ENCODE measurements around the gene C2CD2. TPM values are rescaled to one million over a fixed set of nuclear protein-coding genes. Genes with fewer than 3 reads are reported as not detected.

Gene C2CD2
- total and polyA plus RNA-seq, 3 experiments from 2014 or later, result 2.3 to 5.0 (median 4.3) TPM

GRCh38 chr21:41966041-41966833, 12.4 kb upstream of the C2CD2 start:
- POLR2A ChIA-PET, result no interaction called here
- no peaks in the 10 kb centered on the region for H3K36me3 Mint-ChIP-seq

GRCh38 chr21:41965461-41966013, 11.7 kb upstream of the C2CD2 start:
- no peaks in the 10 kb centered on the region for H3K4me1 ChIP-seq (ENCODE audit: insufficient read depth, low read length)
- no peaks in the 10 kb centered on the region for H3K36me3 ChIP-seq (ENCODE audit: insufficient read depth, low read length)
- H3K4me3 ChIP-seq (ENCODE audit: low read length), result no peak overlapping the region
- peaks cover 5% of the 10 kb centered on the region for H3K27me3 ChIP-seq (ENCODE audit: insufficient read depth, low read length, poor library complexity, severe bottlenecking)
- no peaks in the 10 kb centered on the region for H3K36me3 Mint-ChIP-seq
- POLR2A ChIA-PET, result no interaction called here
- H3K9me3 Mint-ChIP-seq, result no peaks in the 10 kb centered on the region
- no peak overlapping the region for H3K4me3 Mint-ChIP-seq
- CTCF ChIA-PET, result no interaction called here
- no peak for DNase-seq
- H3K27ac Mint-ChIP-seq, result no peak overlapping the region
- no peak overlapping the region for H3K27ac ChIP-seq (ENCODE audit: low read depth, low read length)
- no peaks in the 10 kb centered on the region for H3K9me3 ChIP-seq (ENCODE audit: low read length)
- peaks cover 0 to 3% (median 0%) of the 10 kb centered on the region in 3 donors for H3K4me1 Mint-ChIP-seq
- H3K27me3 Mint-ChIP-seq, result peaks cover 6 to 28% of the 10 kb centered on the region in 2 donors

More at GRCh38 chr21:41966041-41966833, 12.4 kb upstream of the C2CD2 start:
- Histone ChIP-seq H3K27ac (ENCODE audit: low read depth, low read length) (no peak overlapping the region), H3K4me1 (ENCODE audit: insufficient read depth, low read length) (no peaks in the 10 kb centered on the region), H3K9me3 (ENCODE audit: low read length) (no peaks in the 10 kb centered on the region), H3K27me3 (ENCODE audit: insufficient read depth, low read length, poor library complexity, severe bottlenecking) (peaks cover 5% of the 10 kb centered on the region), H3K36me3 (ENCODE audit: insufficient read depth, low read length) (no peaks in the 10 kb centered on the region), H3K4me3 (ENCODE audit: low read length) (no peak overlapping the region)
- CTCF ChIA-PET, result no interaction called here
- Mint-ChIP-seq H3K27me3 (peaks cover 6 to 25% of the 10 kb centered on the region in 2 donors), H3K4me3 (no peak overlapping the region), H3K4me1 (peaks cover 0 to 3% (median 0%) of the 10 kb centered on the region in 3 donors), H3K27ac (peak overlapping the region in 1 of 8 donors; percentile 48), H3K9me3 (no peaks in the 10 kb centered on the region)
- DNase-seq, result no peak

GRCh38 chr21:41965045-41965444, 11.2 kb upstream of the C2CD2 start:
- H3K9me3 ChIP-seq (ENCODE audit: low read length), result no peaks in the 10 kb centered on the region
- no peak overlapping the region for H3K4me3 ChIP-seq (ENCODE audit: low read length)
- CTCF ChIA-PET, result no interaction called here
- peaks cover 5% of the 10 kb centered on the region for H3K27me3 ChIP-seq (ENCODE audit: insufficient read depth, low read length, poor library complexity, severe bottlenecking)
- H3K4me3 Mint-ChIP-seq, result no peak overlapping the region
- peaks cover 8 to 32% of the 10 kb centered on the region in 2 donors for H3K27me3 Mint-ChIP-seq
- H3K27ac Mint-ChIP-seq, result peak overlapping the region in 1 of 8 donors; percentile 69
- H3K27ac ChIP-seq (ENCODE audit: low read depth, low read length), result no peak overlapping the region
- peaks cover 0 to 3% (median 0%) of the 10 kb centered on the region in 3 donors for H3K4me1 Mint-ChIP-seq
- H3K4me1 ChIP-seq (ENCODE audit: insufficient read depth, low read length), result no peaks in the 10 kb centered on the region
- POLR2A ChIA-PET, result no interaction called here
- DNase-seq, result no peak
- no peaks in the 10 kb centered on the region for H3K36me3 ChIP-seq (ENCODE audit: insufficient read depth, low read length)
- H3K36me3 Mint-ChIP-seq, result no peaks in the 10 kb centered on the region
- H3K9me3 Mint-ChIP-seq, result no peaks in the 10 kb centered on the region

GRCh38 chr21:41964171-41964570, 10.4 kb upstream of the C2CD2 start:
- no peaks in the 10 kb centered on the region for H3K4me1 ChIP-seq (ENCODE audit: insufficient read depth, low read length)
- H3K27ac Mint-ChIP-seq, result no peak overlapping the region
- peaks cover 0 to 3% (median 0%) of the 10 kb centered on the region in 3 donors for H3K4me1 Mint-ChIP-seq
- DNase-seq, result no peak
- no peak overlapping the region for H3K4me3 Mint-ChIP-seq
- peaks cover 5% of the 10 kb centered on the region for H3K27me3 ChIP-seq (ENCODE audit: insufficient read depth, low read length, poor library complexity, severe bottlenecking)
- no peaks in the 10 kb centered on the region for H3K9me3 ChIP-seq (ENCODE audit: low read length)
- no peak overlapping the region for H3K4me3 ChIP-seq (ENCODE audit: low read length)
- peaks cover 8 to 32% of the 10 kb centered on the region in 2 donors for H3K27me3 Mint-ChIP-seq
- POLR2A ChIA-PET, result no interaction called here
- no peaks in the 10 kb centered on the region for H3K9me3 Mint-ChIP-seq
- no peaks in the 10 kb centered on the region for H3K36me3 Mint-ChIP-seq
- CTCF ChIA-PET, result no interaction called here
- H3K36me3 ChIP-seq (ENCODE audit: insufficient read depth, low read length), result no peaks in the 10 kb centered on the region
- H3K27ac ChIP-seq (ENCODE audit: low read depth, low read length), result no peak overlapping the region

- Mint-ChIP-seq H3K9me3 (no peaks in the 10 kb centered on the region), H3K36me3 (no peaks in the 10 kb centered on the region), H3K27ac (no peak overlapping the region), H3K27me3 (peaks cover 8 to 32% of the 10 kb centered on the region in 2 donors), H3K4me1 (peaks cover 0 to 3% (median 0%) of the 10 kb centered on the region in 3 donors), H3K4me3 (no peak overlapping the region)
- ChIA-PET CTCF (no interaction called here), POLR2A (no interaction called here)
- DNase-seq, result no peak
- H3K27me3 ChIP-seq (ENCODE audit: insufficient read depth, low read length, poor library complexity, severe bottlenecking), result peaks cover 5% of the 10 kb centered on the region
- H3K4me3 ChIP-seq (ENCODE audit: low read length), result no peak overlapping the region
- no peaks in the 10 kb centered on the region for H3K9me3 ChIP-seq (ENCODE audit: low read length)
- no peaks in the 10 kb centered on the region for H3K4me1 ChIP-seq (ENCODE audit: insufficient read depth, low read length)
- H3K36me3 ChIP-seq (ENCODE audit: insufficient read depth, low read length), result no peaks in the 10 kb centered on the region
- H3K27ac ChIP-seq (ENCODE audit: low read depth, low read length), result no peak overlapping the region
Measured at GRCh38 chr21:41962425-41962966, 8.7 kb upstream of the C2CD2 start.

- no peak overlapping the region for H3K4me3 ChIP-seq (ENCODE audit: low read length)
- H3K27me3 ChIP-seq (ENCODE audit: insufficient read depth, low read length, poor library complexity, severe bottlenecking), result peaks cover 5% of the 10 kb centered on the region
- Mint-ChIP-seq H3K4me1 (peaks cover 0 to 3% (median 0%) of the 10 kb centered on the region in 3 donors), H3K9me3 (no peaks in the 10 kb centered on the region), H3K4me3 (no peak overlapping the region), H3K36me3 (no peaks in the 10 kb centered on the region), H3K27ac (no peak overlapping the region), H3K27me3 (peaks cover 8 to 38% of the 10 kb centered on the region in 2 donors)
- no peaks in the 10 kb centered on the region for H3K36me3 ChIP-seq (ENCODE audit: insufficient read depth, low read length)
- no peak overlapping the region for H3K27ac ChIP-seq (ENCODE audit: low read depth, low read length)
- H3K9me3 ChIP-seq (ENCODE audit: low read length), result no peaks in the 10 kb centered on the region
- DNase-seq, result no peak
- ChIA-PET CTCF (no interaction called here), POLR2A (no interaction called here)
- no peaks in the 10 kb centered on the region for H3K4me1 ChIP-seq (ENCODE audit: insufficient read depth, low read length)
Measured at GRCh38 chr21:41961753-41962152, 7.9 kb upstream of the C2CD2 start.

GRCh38 chr21:41961282-41961701, 7.5 kb upstream of the C2CD2 start:
- ChIA-PET CTCF (no interaction called here), POLR2A (no interaction called here)
- no peaks in the 10 kb centered on the region for H3K9me3 ChIP-seq (ENCODE audit: low read length)
- Mint-ChIP-seq H3K27me3 (peaks cover 8 to 40% of the 10 kb centered on the region in 2 donors), H3K27ac (no peak overlapping the region), H3K4me1 (peaks cover 0 to 3% (median 0%) of the 10 kb centered on the region in 3 donors), H3K9me3 (no peaks in the 10 kb centered on the region), H3K4me3 (no peak overlapping the region), H3K36me3 (no peaks in the 10 kb centered on the region)
- H3K36me3 ChIP-seq (ENCODE audit: insufficient read depth, low read length), result no peaks in the 10 kb centered on the region
- peaks cover 5% of the 10 kb centered on the region for H3K27me3 ChIP-seq (ENCODE audit: insufficient read depth, low read length, poor library complexity, severe bottlenecking)
- H3K27ac ChIP-seq (ENCODE audit: low read depth, low read length), result no peak overlapping the region
- no peaks in the 10 kb centered on the region for H3K4me1 ChIP-seq (ENCODE audit: insufficient read depth, low read length)
- no peak for DNase-seq
- no peak overlapping the region for H3K4me3 ChIP-seq (ENCODE audit: low read length)

- DNase-seq, result no peak
- H3K36me3 ChIP-seq (ENCODE audit: insufficient read depth, low read length), result no peaks in the 10 kb centered on the region
- no peak overlapping the region for H3K27ac Mint-ChIP-seq
- H3K36me3 Mint-ChIP-seq, result no peaks in the 10 kb centered on the region
- CTCF ChIA-PET, result no interaction called here
- no peak overlapping the region for H3K4me3 ChIP-seq (ENCODE audit: low read length)
- H3K27ac ChIP-seq (ENCODE audit: low read depth, low read length), result no peak overlapping the region
- no peaks in the 10 kb centered on the region for H3K9me3 ChIP-seq (ENCODE audit: low read length)
- no peaks in the 10 kb centered on the region for H3K4me1 ChIP-seq (ENCODE audit: insufficient read depth, low read length)
- no peak overlapping the region for H3K4me3 Mint-ChIP-seq
- peaks cover 8 to 44% of the 10 kb centered on the region in 2 donors for H3K27me3 Mint-ChIP-seq
- POLR2A ChIA-PET, result no interaction called here
- H3K4me1 Mint-ChIP-seq, result peaks cover 0 to 3% (median 0%) of the 10 kb centered on the region in 3 donors
- peaks cover 5% of the 10 kb centered on the region for H3K27me3 ChIP-seq (ENCODE audit: insufficient read depth, low read length, poor library complexity, severe bottlenecking)
- no peaks in the 10 kb centered on the region for H3K9me3 Mint-ChIP-seq
Measured at GRCh38 chr21:41960386-41960785, 6.6 kb upstream of the C2CD2 start.

Data from CD8-positive, alpha-beta memory T cell (primary cell).